Hippocampal formation (tissue), 2 donors: ENCODE results near the gene VCX3A.
"Not testable (repeated sequence)": the region's sequence is repeated elsewhere in the genome, so short reads cannot be mapped to it uniquely, and the experiment has no call there.

ENCODE experiments used
- DNase-seq, 2 donors: peaks; one replicate each; lab custom pipeline; 2025; lab: John Stamatoyannopoulos, UW

VCX3A gene

GRCh38 chrX:6535018-6535417, at the start of gene VCX3A:
VCX3A (minus strand) TSS chrX:6535118; CDS start chrX:6534497, 621 bp downstream.
- DNase-seq, result not testable (repeated sequence)

DNA sequence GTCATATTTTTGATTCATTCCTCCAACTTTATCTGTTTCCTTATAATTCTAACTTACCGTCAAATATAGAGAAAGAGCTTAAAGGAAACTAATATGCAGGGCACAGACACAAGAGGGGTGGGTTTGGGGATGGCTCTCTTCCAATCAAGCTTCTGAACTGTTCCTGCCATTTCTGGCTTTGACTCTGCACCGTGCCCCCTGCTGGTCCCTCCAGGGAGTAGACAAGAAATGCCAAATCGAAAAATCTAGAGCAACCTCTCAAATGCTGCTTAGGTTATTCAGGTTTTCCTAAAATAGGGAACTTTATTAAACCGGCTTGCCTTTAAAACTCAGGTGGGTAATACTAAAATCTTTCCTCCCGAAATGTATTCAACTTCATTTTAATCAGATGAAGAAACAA, 39.8 kb upstream of the VCX3A start:
- no peak for DNase-seq

GRCh38 chrX:6568031-6568430, 33.1 kb upstream of the VCX3A start:
- no peak for DNase-seq

GRCh38 chrX:6558979-6559378, 24.1 kb upstream of the VCX3A start:
- no peak for DNase-seq

GRCh38 chrX:6557690-6558089, 22.8 kb upstream of the VCX3A start:
- DNase-seq, result no peak

GRCh38 chrX:6550999-6551398, 16.1 kb upstream of the VCX3A start:
- no peak for DNase-seq

GRCh38 chrX:6545712-6546111, 10.8 kb upstream of the VCX3A start:
- DNase-seq, result no peak

DNA sequence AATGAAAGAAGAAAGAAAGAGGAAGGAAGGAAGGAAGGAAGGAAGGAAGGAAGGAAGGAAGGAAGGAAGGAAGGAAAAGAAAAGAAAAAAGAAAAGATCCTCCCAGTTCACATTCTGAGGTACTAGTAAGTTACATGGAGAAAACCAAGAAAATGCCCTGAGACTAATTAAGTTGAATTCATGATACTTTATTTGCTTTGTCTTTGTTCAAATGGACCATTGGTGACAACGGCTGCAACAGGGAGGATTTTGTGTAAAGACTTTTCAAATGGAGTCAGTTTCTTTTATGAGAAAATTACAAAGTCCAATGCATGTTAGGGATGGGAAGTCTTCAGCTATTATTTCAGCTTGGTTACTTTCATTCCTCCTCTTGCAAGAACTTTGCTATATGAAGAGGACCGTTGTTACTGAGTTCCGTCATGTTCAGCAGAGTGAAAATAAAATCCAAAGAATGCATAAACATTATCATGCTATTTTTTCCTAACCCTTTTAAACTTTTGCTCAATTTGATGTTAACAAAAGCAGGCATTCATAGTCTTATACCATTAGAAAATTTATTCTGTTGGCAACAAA, 8.3 kb downstream of the VCX3A start:
- DNase-seq, result no peak

GRCh38 chrX:6517376-6517775, 17.5 kb downstream of the VCX3A start:
- no peak for DNase-seq

GRCh38 chrX:6506444-6506843, 28.5 kb downstream of the VCX3A start:
- DNase-seq, result no peak

- no peak for DNase-seq
Observed at GRCh38 chrX:6505960-6506359, 29.0 kb downstream of the VCX3A start.

DNA sequence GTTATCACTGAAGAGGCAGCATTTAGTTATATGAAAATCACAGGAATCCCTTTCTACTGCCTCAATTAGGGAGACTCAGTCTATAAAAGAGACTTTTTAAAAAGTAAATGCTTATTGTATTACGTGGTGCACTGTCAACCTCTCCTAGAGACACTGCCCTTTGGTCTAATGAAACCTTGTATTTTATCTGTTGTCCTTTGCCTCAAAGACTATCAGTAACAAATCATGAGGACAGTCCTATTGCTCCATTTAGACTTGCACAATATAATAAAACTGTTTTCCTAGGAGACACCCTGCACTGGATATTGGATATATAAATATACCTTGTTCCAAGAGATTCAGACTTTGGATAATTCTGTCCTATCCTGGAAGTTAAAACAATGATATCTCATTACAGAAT, 34.2 kb downstream of the VCX3A start:
- no peak for DNase-seq

GRCh38 chrX:6498324-6498723, 36.6 kb downstream of the VCX3A start:
- no peak for DNase-seq
